CD14-positive monocyte (primary cell): ENCODE results near the gene PIP5K1B. TPM values are rescaled to one million over a fixed set of nuclear protein-coding genes. Genes with fewer than 3 reads are reported as not detected.

ENCODE experiments used
- DNase-seq, 3 donors: peaks; one replicate each; pipeline ENCODE4 v3.0.0-alpha.2; 2011 to 2022
- H2AFZ ChIP-seq: 2 replicates; pipeline ENCODE4 v1.6.0; 2012; ENCODE audit warnings: mild to moderate bottlenecking, low read depth, low read length, inconsistent platforms; ENCODE audit not compliant: insufficient read depth, poor library complexity, severe bottlenecking
- H3K27ac ChIP-seq, 2 donors: 1 replicate in 1 of 2; 2 replicates in 1 of 2; pipeline ENCODE4 v1.5.1; 2012 to 2013; ENCODE audit warnings: low read length in 2 of 2, control low read depth in 1 of 2, inconsistent platforms in 1 of 2, low read depth in 1 of 2, mild to moderate bottlenecking in 1 of 2
- H3K27me3 ChIP-seq, 2 donors: one replicate each; pipeline versions ENCODE4 v1.6.0 to v1.6.1; 2011 to 2013; ENCODE audit warnings: low read length in 2 of 2; ENCODE audit not compliant: control insufficient read depth in 2 of 2, insufficient read depth in 2 of 2
- H3K36me3 ChIP-seq, 2 donors: replicated peaks in 1 of 2; 1 replicate in 1 of 2; 2 replicates in 1 of 2; pipeline versions ENCODE4 v1.5.1 to v1.6.1; 2012 to 2013; ENCODE audit warnings: low read length in 2 of 2, control low read depth in 1 of 2, inconsistent platforms in 1 of 2, mild to moderate bottlenecking in 1 of 2; ENCODE audit not compliant: insufficient read depth in 2 of 2, control insufficient read depth in 1 of 2
- H3K4me1 ChIP-seq, 2 donors: 1 replicate in 1 of 2; 2 replicates in 1 of 2; pipeline versions ENCODE4 v1.5.1 to v1.6.1; 2012 to 2013; ENCODE audit warnings: low read length in 2 of 2, control low read depth in 1 of 2, inconsistent platforms in 1 of 2, mild to moderate bottlenecking in 1 of 2, moderate library complexity in 1 of 2; ENCODE audit not compliant: insufficient read depth in 2 of 2, control insufficient read depth in 1 of 2
- H3K4me2 ChIP-seq: replicated peaks from 2 replicates; pipeline ENCODE3; 2012; ENCODE audit warnings: low read length, moderate library complexity, mild to moderate bottlenecking; ENCODE audit not compliant: poor library complexity, severe bottlenecking; ENCODE audit errors: extremely low read depth
- H3K4me3 ChIP-seq, 3 experiments: fragments of 200-600 bp in 1 of 3; sonication (generic) in 1 of 3; replicated peaks in 1 of 3; 1 replicate in 2 of 3; 2 replicates in 1 of 3; pipeline ENCODE4 v1.5.1; 2011 to 2013; ENCODE audit warnings: low read length in 3 of 3, mild to moderate bottlenecking in 3 of 3, control low read depth in 2 of 3, low read depth in 2 of 3, inconsistent platforms in 1 of 3, moderate library complexity in 1 of 3
- H3K79me2 ChIP-seq: 2 replicates; pipeline ENCODE4 v1.6.0; 2012; ENCODE audit warnings: mild to moderate bottlenecking, control low read depth, inconsistent platforms, low read length, moderate library complexity; ENCODE audit not compliant: insufficient read depth
- H3K9ac ChIP-seq: 2 replicates; pipeline ENCODE4 v1.6.0; 2017; ENCODE audit warnings: low read length, mild to moderate bottlenecking; ENCODE audit not compliant: insufficient read depth, poor library complexity, severe bottlenecking
- H3K9me3 ChIP-seq, 2 donors: replicated peaks in 1 of 2; 1 replicate in 1 of 2; 2 replicates in 1 of 2; pipeline versions ENCODE4 v1.5.1 to v1.6.1; 2012 to 2013; ENCODE audit warnings: low read length in 2 of 2, control low read depth in 1 of 2; ENCODE audit not compliant: control insufficient read depth in 1 of 2, insufficient read depth in 1 of 2
- H4K20me1 ChIP-seq: 2 replicates; pipeline ENCODE4 v1.6.0; 2012; ENCODE audit warnings: mild to moderate bottlenecking, low read length, control low read depth, moderate library complexity; ENCODE audit not compliant: insufficient read depth
- H3K27ac Mint-ChIP-seq, 7 donors: one replicate each; pipeline ENCODE4 v1.8.0; 2020; ENCODE audit warnings: mild to moderate bottlenecking in 7 of 7, mixed read lengths in 7 of 7, moderate library complexity in 6 of 7, inconsistent platforms in 2 of 7
- H3K27me3 Mint-ChIP-seq, 3 donors: one replicate each; pipeline ENCODE4 v1.8.0; 2021 to 2022; ENCODE audit warnings: low read depth in 3 of 3, mild to moderate bottlenecking in 3 of 3, mixed read lengths in 3 of 3, moderate library complexity in 3 of 3, inconsistent platforms in 1 of 3
- H3K36me3 Mint-ChIP-seq, 2 donors: one replicate each; pipeline ENCODE4 v1.8.0; 2020; ENCODE audit warnings: mixed read lengths in 2 of 2, inconsistent platforms in 1 of 2, mild to moderate bottlenecking in 1 of 2
- H3K4me1 Mint-ChIP-seq: one replicate; pipeline ENCODE4 v1.8.0; 2020; ENCODE audit warnings: mild to moderate bottlenecking, mixed read lengths
- H3K4me3 Mint-ChIP-seq, 2 donors: one replicate each; pipeline ENCODE4 v1.8.0; 2020; ENCODE audit warnings: mild to moderate bottlenecking in 2 of 2, mixed read lengths in 2 of 2, moderate library complexity in 1 of 2
- H3K9me3 Mint-ChIP-seq, 7 donors: one replicate each; pipeline ENCODE4 v1.8.0; 2020 to 2022; ENCODE audit warnings: mixed read lengths in 7 of 7, mild to moderate bottlenecking in 6 of 7, moderate library complexity in 6 of 7, inconsistent platforms in 2 of 7
- CTCF ChIP-seq: fragments of 200-600 bp; IDR thresholded peaks from one replicate; pipeline ENCODE4 v1.8.0; 2022; ENCODE audit warnings: antibody characterized with exemption, mild to moderate bottlenecking
- WGBS: methylation state at CpG from one replicate; pipeline ENCODE4 v1.1.5; 2013; ENCODE audit warnings: missing lambda C conversion rate; ENCODE audit not compliant: insufficient coverage; 5-methylcytosine and 5-hydroxymethylcytosine counted together
- intact Hi-C, 2 donors: fragments of 100-400 bp; cut with micrococcal nuclease; formaldehyde crosslinking; loops; one replicate each; pipeline versions ENCODE4 v1.15.0 to v1.15.1; 2023
- polyA plus RNA-seq, 3 donors: library from polyadenylated mRNA; depleted of rRNA in 1 of 3; unstranded in 2 of 3; stranded (reverse) in 1 of 3; fragments of 300-500 nt in 2 of 3; fragments of >200 nt in 1 of 3; fragmentation: Illumina TruSeq in 2 of 3; gene quantifications; 1 replicate in 2 of 3; 2 replicates in 1 of 3; pipeline ENCODE4 v1.2.3, GENCODE V29; 2012 to 2021

The PIP5K1B gene
- polyA plus RNA-seq, 3 donors: 0.18 to 4.1 (median 0.87) TPM

GRCh38 chr9:68793605-68794343 lies 88.7 kb downstream of the PIP5K1B start:
- H3K36me3 ChIP-seq: peaks cover 0 to 7% of the 10 kb centered on the region in 2 donors
- no peaks in the 10 kb centered on the region for H3K4me1 ChIP-seq
- DNase-seq: no peak
- H3K27ac Mint-ChIP-seq: no peak overlapping the region
- WGBS: 89% methylated on average over 3 of the region's 6 CpGs
- H3K4me1 Mint-ChIP-seq: no peaks in the 10 kb centered on the region
- peaks cover under 1 to 4% of the 10 kb centered on the region in 2 donors for H3K36me3 Mint-ChIP-seq
- H3K4me2 ChIP-seq: no peak overlapping the region
- no peaks in the 10 kb centered on the region for H3K27me3 ChIP-seq
- no peaks in the 10 kb centered on the region for H3K79me2 ChIP-seq
- intact Hi-C loops: no loop called here
- TF ChIP-seq CTCF: no peak
- H3K27me3 Mint-ChIP-seq: peaks cover 0 to 1% (median 0%) of the 10 kb centered on the region in 3 donors
- H2AFZ ChIP-seq: no peak overlapping the region
- no peak overlapping the region for H3K4me3 Mint-ChIP-seq
- H4K20me1 ChIP-seq: no peaks in the 10 kb centered on the region
- H3K4me3 ChIP-seq: no peak overlapping the region
- H3K27ac ChIP-seq: no peak overlapping the region
- H3K9ac ChIP-seq: no peak overlapping the region
- no peaks in the 10 kb centered on the region for H3K9me3 Mint-ChIP-seq
- H3K9me3 ChIP-seq: no peaks in the 10 kb centered on the region

GRCh38 chr9:68794898-68795297 lies 89.9 kb downstream of the PIP5K1B start:
- H3K27me3 Mint-ChIP-seq: peaks cover 0 to 1% (median 0%) of the 10 kb centered on the region in 3 donors
- Histone ChIP-seq H3K4me3 (no peak overlapping the region), H3K4me2 (no peak overlapping the region), H3K27me3 (no peaks in the 10 kb centered on the region), H3K4me1 (no peaks in the 10 kb centered on the region), H2AFZ (no peak overlapping the region), H4K20me1 (no peaks in the 10 kb centered on the region), H3K9me3 (no peaks in the 10 kb centered on the region), H3K79me2 (no peaks in the 10 kb centered on the region), H3K36me3 (no peaks in the 10 kb centered on the region), H3K27ac (no peak overlapping the region), H3K9ac (no peak overlapping the region)
- no CpG with 5 or more reads among the region's 4 CpGs for WGBS
- intact Hi-C loops: no loop called here
- no peak for DNase-seq
- no peaks in the 10 kb centered on the region for H3K36me3 Mint-ChIP-seq
- H3K9me3 Mint-ChIP-seq: no peaks in the 10 kb centered on the region
- no peak overlapping the region for H3K27ac Mint-ChIP-seq
- H3K4me3 Mint-ChIP-seq: no peak overlapping the region
- no peaks in the 10 kb centered on the region for H3K4me1 Mint-ChIP-seq
- no peak for TF ChIP-seq CTCF
